HG02938 (cell line): ENCODE measurements around the gene ZNF711.
A peak's percentile ranks its signal among the peaks of the same experiment; 100 is the strongest.
"Not testable (repeated sequence)": the region's sequence is repeated elsewhere in the genome, so short reads cannot be mapped to it uniquely, and the experiment has no call there.

Source experiments
- ATAC-seq: cut with Tn5 transposase; IDR thresholded peaks from one replicate; pipeline ENCODE4 v1.9.1; 2021; ENCODE audit warnings: mild to moderate bottlenecking, moderate library complexity; ENCODE audit not compliant: unreplicated experiment

ZNF711 gene

GRCh38 chrX:85243761-85244449 is at the start of gene ZNF711, which contains the start of gene SATL1:
TSS of gene ZNF711 (plus strand) at chrX:85243991. CDS start at chrX:85247573, 3,582 bp downstream.
TSS of gene SATL1 (minus strand) at chrX:85243779. CDS start at chrX:85108968, 134,811 bp downstream.
- ATAC-seq = peak; percentile 45

GRCh38 chrX:85196319-85196718 is 47.5 kb upstream of the ZNF711 start:
- no peak for ATAC-seq

GRCh38 chrX:85203461-85203970 is 40.3 kb upstream of the ZNF711 start:
- ATAC-seq = no peak

DNA sequence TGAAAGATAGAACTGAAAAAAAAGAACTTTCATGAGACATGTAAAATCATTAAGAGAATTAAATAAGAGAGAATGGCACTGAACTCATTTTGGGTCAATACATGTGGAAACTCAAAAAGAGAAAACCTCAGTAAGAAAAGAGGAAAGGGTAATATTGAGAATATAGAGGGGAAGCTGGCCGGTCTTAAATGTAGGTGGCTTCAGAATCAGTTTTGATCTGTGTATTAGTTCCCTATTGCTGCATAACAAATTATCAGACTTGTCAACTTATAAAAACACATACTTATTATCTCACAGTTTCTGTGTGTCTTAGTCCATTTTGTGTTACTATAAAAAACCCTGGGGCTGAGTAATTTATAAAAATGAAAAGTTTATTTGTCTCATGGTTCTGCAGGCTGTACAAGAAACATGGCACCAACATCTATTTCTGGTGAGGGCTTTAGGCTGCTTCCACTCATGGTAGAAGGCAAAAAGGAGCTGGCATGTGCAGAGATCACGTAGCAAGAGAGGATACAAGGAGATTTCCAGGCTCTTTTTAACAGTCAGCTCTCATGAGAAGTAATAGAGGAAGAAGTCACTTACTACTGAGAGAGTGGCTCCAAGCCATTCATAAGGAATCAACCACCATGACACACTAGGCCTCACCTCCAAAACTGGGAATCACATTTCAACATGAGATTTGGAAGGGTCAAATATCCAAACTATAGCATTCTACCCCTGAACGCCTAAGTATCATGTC is 29.8 kb upstream of the ZNF711 start:
- no peak for ATAC-seq

- no peak for ATAC-seq
These were observed 27.8 kb upstream of the ZNF711 start for GRCh38 chrX:85215946-85216345.

DNA sequence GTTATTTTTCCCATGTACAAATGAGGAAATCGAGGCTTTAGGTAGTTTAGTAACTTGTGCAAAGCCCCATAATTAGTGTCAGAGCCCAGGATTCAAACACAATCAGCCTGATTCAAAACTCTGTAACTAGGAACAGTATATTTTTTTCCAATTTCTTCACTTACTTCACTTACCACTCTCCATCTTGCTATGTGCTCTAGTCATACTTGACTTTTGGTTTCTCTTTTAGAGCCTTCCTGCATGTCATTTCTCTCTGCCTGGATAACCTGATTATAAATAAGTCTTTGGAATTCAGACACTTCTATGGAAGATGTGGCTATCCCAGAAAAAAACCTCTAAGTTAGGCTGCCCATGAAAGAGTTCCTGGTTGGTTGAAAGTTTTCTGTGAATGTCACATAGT is 22.4 kb upstream of the ZNF711 start:
- ATAC-seq = no peak

DNA sequence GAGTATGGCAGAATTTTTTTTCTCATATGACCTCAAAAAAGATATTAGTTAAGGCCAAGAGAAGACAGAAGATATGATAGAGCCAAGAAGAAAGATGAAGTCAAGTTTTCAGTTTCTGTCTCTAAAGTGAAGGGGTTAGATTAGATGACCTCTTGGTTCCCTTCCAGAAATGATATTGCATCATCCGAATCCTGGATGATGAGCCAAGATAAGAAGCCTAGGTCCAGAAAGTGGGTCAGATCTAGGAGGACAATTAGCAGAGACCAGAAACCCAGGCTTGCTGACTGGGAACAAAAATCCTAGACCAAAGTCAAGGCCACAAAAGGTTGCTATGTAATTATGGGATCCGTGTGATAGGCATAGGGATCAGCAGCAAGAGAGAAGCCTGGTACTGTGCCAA is 20.4 kb upstream of the ZNF711 start:
- ATAC-seq = no peak

DNA sequence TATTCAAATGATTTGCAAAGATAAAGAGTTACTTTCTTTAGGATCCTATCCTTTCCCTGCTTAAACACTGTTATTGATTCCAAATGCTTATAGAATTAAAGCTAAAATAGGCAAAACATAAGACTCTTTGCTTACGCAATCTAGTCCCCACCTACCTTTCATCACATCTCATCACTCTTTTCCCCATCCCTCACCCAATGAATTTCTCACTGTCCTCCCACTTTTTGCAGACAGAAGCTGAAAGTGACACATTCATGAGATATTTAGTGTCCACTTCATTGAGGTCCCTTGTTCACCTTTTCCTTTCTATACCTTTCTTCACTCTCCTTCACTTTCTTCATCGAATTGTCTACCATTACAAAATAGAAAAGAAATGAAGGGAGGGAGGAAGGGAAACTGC is 636 bp upstream of the ZNF711 start:
- ATAC-seq = no peak

DNA sequence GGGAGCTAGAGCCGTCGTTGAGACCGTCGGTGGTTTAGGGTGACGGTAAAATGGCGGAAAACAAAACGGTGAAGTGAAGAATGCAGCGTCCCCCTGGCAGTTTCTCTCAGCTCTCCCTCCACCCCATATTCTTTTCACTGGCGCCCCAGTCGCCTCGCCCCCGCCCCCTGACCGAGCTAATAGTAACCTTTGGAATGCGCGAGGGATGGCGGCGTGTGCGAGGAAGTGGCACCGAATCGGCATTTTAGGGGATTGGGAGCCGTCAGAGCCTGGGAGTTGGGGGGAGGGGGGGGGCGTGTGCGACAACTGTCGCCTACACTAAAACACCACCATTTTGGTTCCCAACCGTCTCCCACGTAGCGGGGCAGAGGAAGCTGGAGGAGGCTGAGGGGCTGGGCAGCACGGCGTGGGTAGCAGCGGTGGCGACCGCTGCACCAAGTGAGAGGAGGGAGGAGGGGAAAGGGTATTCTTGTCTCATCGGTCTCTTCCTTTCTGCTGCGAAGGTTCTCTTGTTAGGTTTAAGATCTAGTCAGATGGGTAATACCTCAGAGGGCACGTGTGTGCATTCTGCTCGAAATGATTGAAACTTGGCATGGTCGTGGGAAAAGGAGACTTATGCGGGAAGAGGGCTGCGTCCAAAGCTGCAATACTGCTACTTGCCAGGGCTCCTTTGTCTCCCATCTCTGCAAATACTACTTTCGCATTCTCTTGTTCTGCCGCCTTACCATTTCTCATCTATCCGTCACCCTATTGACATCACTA is 840 bp downstream of the ZNF711 start:
- peak; percentile 54 for ATAC-seq

DNA sequence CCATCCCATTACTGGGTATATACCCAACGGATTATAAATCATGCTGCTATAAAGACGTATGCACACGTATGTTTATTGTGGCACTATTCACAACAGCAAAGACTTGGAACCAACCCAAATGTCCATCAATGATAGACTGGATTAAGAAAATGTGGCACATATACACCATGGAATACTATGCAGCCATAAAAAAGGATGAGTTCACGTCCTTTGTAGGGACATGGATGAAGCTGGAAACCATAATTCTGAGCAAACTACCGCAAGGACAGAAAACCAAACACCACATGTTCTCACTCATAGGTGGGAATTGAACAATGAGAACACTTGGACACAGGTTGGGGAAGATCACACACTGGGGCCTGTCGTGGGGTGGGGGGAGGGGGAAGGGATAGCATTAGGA is 41.5 kb downstream of the ZNF711 start:
- not testable (repeated sequence) for ATAC-seq

DNA sequence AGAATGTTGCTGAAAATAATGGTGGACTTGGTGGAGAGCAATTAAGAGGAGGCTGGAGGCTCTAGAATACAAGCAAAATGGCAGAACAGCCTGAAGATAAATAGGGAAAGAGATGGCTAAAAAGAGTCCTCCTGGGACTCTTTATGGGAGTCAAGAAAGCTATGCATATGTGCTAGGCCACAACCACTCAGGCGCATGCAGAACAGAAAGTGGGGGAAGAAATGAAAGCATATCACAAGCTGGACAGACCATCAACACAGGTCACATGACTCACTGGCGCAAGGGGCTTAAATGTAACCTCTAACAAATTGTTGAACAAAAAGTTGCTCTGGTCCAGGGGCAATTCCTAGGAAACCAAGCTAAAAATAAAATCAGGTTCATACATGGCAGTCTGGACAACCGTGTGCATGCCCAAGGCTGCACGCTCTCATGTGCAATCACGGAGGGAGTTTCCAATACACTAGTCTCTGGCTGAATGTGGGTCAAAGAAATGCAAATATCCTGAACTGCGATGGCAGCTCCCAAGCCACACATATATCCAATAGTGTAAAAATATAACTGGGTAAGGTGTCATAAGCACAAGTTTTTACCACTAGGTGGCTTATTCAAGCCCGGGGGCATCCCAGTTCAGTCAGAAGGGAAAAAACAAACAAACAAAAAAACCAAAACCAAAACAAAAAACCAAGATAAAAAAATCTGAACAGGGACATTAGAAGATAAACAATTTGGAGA is 45.4 kb downstream of the ZNF711 start:
- ATAC-seq = no peak

GRCh38 chrX:85303544-85303943 is 59.8 kb downstream of the ZNF711 start:
- ATAC-seq = peak; percentile 54

- ATAC-seq = no peak
These were observed 65.9 kb downstream of the ZNF711 start for GRCh38 chrX:85309717-85310116.

- not testable (repeated sequence) for ATAC-seq
These were observed 67.6 kb downstream of the ZNF711 start for GRCh38 chrX:85311348-85311747.
